ENCODE results near the gene TTC22.

Gene TTC22

DNA sequence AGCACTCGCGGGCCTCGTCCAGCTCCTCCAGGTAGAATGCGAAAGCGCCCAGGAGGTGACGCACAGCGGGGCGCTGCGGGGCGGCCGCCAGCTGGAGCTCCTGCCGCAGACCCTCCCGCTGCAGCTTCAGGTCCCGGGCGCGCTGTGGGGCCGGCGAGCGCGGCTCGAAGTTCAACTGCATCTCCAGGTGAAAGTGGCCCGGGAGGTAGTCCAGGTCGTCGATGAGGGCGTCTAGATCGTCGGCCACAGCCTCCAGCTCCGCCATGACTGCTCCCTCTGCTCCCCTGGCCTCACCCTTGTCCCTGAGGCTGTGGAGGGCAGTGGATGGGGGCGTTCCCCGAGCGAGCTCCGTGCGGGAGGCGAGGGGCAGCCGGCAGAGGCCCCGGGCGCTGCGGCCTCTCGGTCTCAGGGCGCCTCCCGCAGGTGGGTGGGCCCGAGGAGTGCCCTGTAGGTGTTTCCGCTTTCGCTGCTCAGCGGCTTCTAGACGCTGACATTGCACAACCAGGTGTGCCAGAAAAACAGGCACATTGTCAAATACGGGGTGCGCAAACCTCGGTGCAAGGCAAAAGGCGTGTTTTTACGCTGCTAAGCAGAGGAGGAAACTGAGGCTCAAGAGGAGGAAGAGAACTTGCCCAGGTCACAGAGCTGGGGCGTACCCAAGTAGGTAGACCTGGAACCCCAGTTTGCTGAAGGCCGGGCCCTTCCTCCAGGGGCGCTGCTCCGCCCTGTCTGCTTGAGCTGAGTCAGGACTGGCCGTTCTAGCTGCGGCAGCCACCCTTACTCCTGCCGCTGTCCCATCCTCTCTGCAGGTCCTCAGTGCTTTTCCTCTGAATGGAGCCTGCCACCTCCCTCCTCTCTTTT lies at the start of gene TTC22:
Gene TTC22 (minus strand): TSS at position 425 of the 861 bp plus-strand sequence. CDS start 160 bp downstream, at position 265.
- Histone ChIP-seq H3K36me3 (ENCODE audit: insufficient read depth, low read length) (no peaks in the 10 kb centered on the region), H3K4me2 (ENCODE audit: insufficient read depth, low read length) (no peak within 1 kb of the TSS), H4K20me1 (ENCODE audit: insufficient read depth, low read length) (no peaks in the 10 kb centered on the region; the same call in 1 of the 2 replicates), H3K27ac (ENCODE audit: low read length) (no peak within 1 kb of the TSS), H2AFZ (ENCODE audit: low read depth, low read length) (no peak within 1 kb of the TSS), H3K27me3 (ENCODE audit: insufficient read depth, low read length, poor library complexity) (peaks cover 5% of the 10 kb centered on the region), H3K4me3 (ENCODE audit: low read depth in 1 of 2, low read length in 2 of 2) (no peak within 1 kb of the TSS), H3K4me1 (ENCODE audit: insufficient read depth, low read length) (no peaks in the 10 kb centered on the region), H3K9me3 (ENCODE audit: insufficient read depth, low read length, severe bottlenecking) (no peaks in the 10 kb centered on the region), H3K79me2 (ENCODE audit: insufficient read depth, low read length) (no peaks in the 10 kb centered on the region), H3K9ac (ENCODE audit: low read depth, low read length) (no peak within 1 kb of the TSS)
- DNase-seq (no peak), ATAC-seq (ENCODE audit: insufficient read depth, low read depth) (no peak)
- no peak for TF ChIP-seq CTCF (IDR thresholded peaks at IDR 0.05; ENCODE audit: borderline replicate concordance, extremely low read depth, low read length, poor library complexity, severe bottlenecking)
- no peak for TF ChIP-seq EZH2 (IDR thresholded peaks at IDR 0.05; ENCODE audit: borderline replicate concordance, low read depth, low read length, severe bottlenecking)

DNA sequence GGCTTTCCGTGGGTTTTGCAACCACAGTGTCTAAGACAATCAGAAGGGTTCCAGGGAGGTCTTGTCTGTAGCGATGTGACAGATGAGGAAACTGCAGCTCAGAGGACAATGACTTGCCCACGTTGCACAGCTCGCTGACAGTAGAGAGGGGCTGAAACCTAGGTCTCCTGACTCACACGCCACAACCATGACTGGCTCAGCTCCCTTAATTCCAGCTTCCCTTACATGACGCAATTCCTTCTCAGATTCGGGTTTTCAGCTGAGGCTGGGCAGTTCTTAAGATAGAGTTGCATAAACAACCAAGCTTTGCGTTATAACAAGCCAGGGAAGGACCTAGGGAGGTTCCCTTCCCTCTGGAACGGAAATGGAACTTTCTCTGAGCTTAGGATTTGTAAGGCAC lies 49.6 kb upstream of the TTC22 start:
- peaks cover 88% of the 10 kb centered on the region for H3K36me3 ChIP-seq (ENCODE audit: insufficient read depth, low read length)
- no peak for DNase-seq
- no peak overlapping the region for H3K4me3 ChIP-seq (ENCODE audit: low read depth in 1 of 2, low read length in 2 of 2)
- no peaks in the 10 kb centered on the region for H3K27me3 ChIP-seq (ENCODE audit: insufficient read depth, low read length, poor library complexity)
- H4K20me1 ChIP-seq (ENCODE audit: insufficient read depth, low read length): peaks cover 24% of the 10 kb centered on the region; the same call in 1 of the 2 replicates
- H3K9me3 ChIP-seq (ENCODE audit: insufficient read depth, low read length, severe bottlenecking): no peaks in the 10 kb centered on the region
- no peak overlapping the region for H2AFZ ChIP-seq (ENCODE audit: low read depth, low read length)
- no peaks in the 10 kb centered on the region for H3K4me1 ChIP-seq (ENCODE audit: insufficient read depth, low read length)
- ATAC-seq (ENCODE audit: insufficient read depth, low read depth): no peak
- no peak overlapping the region for H3K9ac ChIP-seq (ENCODE audit: low read depth, low read length)
- H3K4me2 ChIP-seq (ENCODE audit: insufficient read depth, low read length): no peak overlapping the region
- H3K27ac ChIP-seq (ENCODE audit: low read length): no peak overlapping the region
- no peaks in the 10 kb centered on the region for H3K79me2 ChIP-seq (ENCODE audit: insufficient read depth, low read length)
- TF ChIP-seq CTCF (IDR thresholded peaks at IDR 0.05; ENCODE audit: borderline replicate concordance, extremely low read depth, low read length, poor library complexity, severe bottlenecking) (no peak), EZH2 (IDR thresholded peaks at IDR 0.05; ENCODE audit: borderline replicate concordance, low read depth, low read length, severe bottlenecking) (no peak)

DNA sequence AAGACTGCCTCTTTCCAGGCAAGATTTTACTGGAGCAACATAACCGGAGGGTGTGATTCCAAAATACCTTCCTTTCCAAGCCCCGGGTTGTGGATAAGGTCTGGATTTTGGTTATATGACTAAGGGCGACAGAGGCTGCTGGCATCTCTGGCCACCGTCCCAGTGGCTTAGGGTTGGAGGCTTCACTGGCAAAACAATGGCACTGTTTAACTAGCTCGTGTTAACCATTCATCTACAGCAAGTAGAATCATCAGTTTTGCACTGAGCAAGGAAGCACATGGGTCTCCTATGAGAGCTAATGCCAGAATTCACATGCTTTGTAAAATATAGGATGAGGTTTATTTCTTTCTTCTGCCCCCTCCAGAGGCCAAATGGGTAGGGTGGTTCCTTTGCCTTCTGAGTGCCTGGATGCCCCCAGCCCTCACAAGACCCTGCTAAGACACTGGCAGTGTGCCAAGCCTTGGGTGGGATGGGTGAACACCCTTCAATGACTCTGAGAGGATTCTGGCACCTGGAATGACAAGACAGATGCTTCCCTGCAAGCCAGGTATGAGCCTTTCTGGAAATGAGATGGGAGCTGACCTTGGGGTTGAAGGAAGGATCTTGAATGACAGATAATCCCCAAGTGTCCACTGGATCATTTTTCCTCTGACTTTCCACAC lies 49.1 kb upstream of the TTC22 start:
- no peak for DNase-seq
- no peak overlapping the region for H3K4me2 ChIP-seq (ENCODE audit: insufficient read depth, low read length)

More for the DNA sequence above, 49.1 kb upstream of the TTC22 start:
- Histone ChIP-seq H3K9ac (ENCODE audit: low read depth, low read length) (no peak overlapping the region), H3K4me3 (ENCODE audit: low read depth in 1 of 2, low read length in 2 of 2) (no peak overlapping the region), H2AFZ (ENCODE audit: low read depth, low read length) (no peak overlapping the region), H3K4me1 (ENCODE audit: insufficient read depth, low read length) (no peaks in the 10 kb centered on the region), H3K27ac (ENCODE audit: low read length) (no peak overlapping the region), H4K20me1 (ENCODE audit: insufficient read depth, low read length) (peaks cover 24% of the 10 kb centered on the region; the same call in 1 of the 2 replicates), H3K27me3 (ENCODE audit: insufficient read depth, low read length, poor library complexity) (no peaks in the 10 kb centered on the region), H3K79me2 (ENCODE audit: insufficient read depth, low read length) (no peaks in the 10 kb centered on the region), H3K36me3 (ENCODE audit: insufficient read depth, low read length) (peaks cover 84% of the 10 kb centered on the region), H3K9me3 (ENCODE audit: insufficient read depth, low read length, severe bottlenecking) (no peaks in the 10 kb centered on the region)
- ATAC-seq (ENCODE audit: insufficient read depth, low read depth): no peak
- TF ChIP-seq EZH2 (IDR thresholded peaks at IDR 0.05; ENCODE audit: borderline replicate concordance, low read depth, low read length, severe bottlenecking) (no peak), CTCF (IDR thresholded peaks at IDR 0.05; ENCODE audit: borderline replicate concordance, extremely low read depth, low read length, poor library complexity, severe bottlenecking) (no peak)
